Measurements from ENCODE around the gene SRGAP2C.
"Not testable (repeated sequence)": the region's sequence is repeated elsewhere in the genome, so short reads cannot be mapped to it uniquely, and the experiment has no call there.

DNA sequence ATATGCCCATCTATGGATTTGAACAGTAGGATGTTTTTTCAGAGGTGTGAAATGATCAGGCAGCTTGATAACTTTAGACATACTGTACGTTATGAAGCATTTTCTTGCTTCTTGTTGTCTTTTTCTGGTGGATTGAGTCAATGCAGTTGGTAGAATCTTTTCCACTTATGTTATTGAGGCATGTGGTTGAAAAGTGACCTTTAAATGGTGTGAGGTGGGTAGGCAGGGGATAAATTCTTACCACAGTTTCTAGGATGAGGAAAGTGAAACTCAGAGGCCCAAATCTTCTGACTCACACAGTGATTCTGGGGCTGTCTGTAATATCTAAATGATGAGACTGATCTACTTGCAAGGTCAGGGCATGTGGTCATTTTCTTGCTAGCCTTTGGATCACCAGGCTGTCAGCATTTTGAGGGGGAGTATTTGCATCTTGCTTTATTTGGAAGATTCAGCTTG is 79.0 kb downstream of the SRGAP2C start:
- TF ChIP-seq, protein P1, sequence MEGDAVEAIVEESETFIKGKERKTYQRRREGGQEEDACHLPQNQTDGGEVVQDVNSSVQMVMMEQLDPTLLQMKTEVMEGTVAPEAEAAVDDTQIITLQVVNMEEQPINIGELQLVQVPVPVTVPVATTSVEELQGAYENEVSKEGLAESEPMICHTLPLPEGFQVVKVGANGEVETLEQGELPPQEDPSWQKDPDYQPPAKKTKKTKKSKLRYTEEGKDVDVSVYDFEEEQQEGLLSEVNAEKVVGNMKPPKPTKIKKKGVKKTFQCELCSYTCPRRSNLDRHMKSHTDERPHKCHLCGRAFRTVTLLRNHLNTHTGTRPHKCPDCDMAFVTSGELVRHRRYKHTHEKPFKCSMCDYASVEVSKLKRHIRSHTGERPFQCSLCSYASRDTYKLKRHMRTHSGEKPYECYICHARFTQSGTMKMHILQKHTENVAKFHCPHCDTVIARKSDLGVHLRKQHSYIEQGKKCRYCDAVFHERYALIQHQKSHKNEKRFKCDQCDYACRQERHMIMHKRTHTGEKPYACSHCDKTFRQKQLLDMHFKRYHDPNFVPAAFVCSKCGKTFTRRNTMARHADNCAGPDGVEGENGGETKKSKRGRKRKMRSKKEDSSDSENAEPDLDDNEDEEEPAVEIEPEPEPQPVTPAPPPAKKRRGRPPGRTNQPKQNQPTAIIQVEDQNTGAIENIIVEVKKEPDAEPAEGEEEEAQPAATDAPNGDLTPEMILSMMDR (IDR thresholded peaks at IDR 0.05; ENCODE audit: low read depth, low read length), result not testable (repeated sequence)
- not testable (repeated sequence) for TF ChIP-seq MYC (IDR thresholded peaks at IDR 0.05; ENCODE audit: low read depth, low read length); POLR2A (IDR thresholded peaks at IDR 0.05; ENCODE audit: extremely low read depth, insufficient read length)
- TF ChIP-seq, protein P2, sequence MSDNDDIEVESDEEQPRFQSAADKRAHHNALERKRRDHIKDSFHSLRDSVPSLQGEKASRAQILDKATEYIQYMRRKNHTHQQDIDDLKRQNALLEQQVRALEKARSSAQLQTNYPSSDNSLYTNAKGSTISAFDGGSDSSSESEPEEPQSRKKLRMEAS (IDR thresholded peaks at IDR 0.05; ENCODE audit: low read depth, low read length), result not testable (repeated sequence)

Data from NB4 (cell line).